ENCODE results near the gene DGCR6L. TPM values are rescaled to one million over a fixed set of nuclear protein-coding genes. Genes with fewer than 3 reads are reported as not detected.

Gene DGCR6L
- total RNA-seq, 4 donors from 2014 or later, result 27.7 to 52.3 (median 36.9) TPM

- WGBS, 2 donors (ENCODE audit: low coverage in 1 of 2), result 71 to 73% methylated on average over 5 of the region's 5 CpGs
- H3K4me3 ChIP-seq, result no peak overlapping the region
- no peak for DNase-seq
- H3K9me3 ChIP-seq, result no peaks in the 10 kb centered on the region
- no peaks in the 10 kb centered on the region for H3K36me3 ChIP-seq
- no peaks in the 10 kb centered on the region for H3K4me1 ChIP-seq
- no peaks in the 10 kb centered on the region for H3K27me3 ChIP-seq
- in situ Hi-C loops (cut with MboI; ENCODE audit: low pct_ligation_motif_present in 1 of 4, low pct_unique_long_range_greater_than_20kb in 1 of 4, low sequenced_read_pairs in 3 of 4) (loop anchor here in 3 of 4 donors (5.0 to 10.0 kb wide), 2 partner anchors 135 to 137 kb away; partner anchors contain the start of gene CCDC188 (in 2 of the 3)), intact Hi-C loops (cut with DNase I; ENCODE audit: low total_unique reads) (no loop called here)
- TF ChIP-seq CTCF (IDR thresholded peaks at IDR 0.05) (no peak), POLR2AphosphoS5 (IDR thresholded peaks at IDR 0.05) (no peak), EP300 (IDR thresholded peaks at IDR 0.05; ENCODE audit: low read depth) (no peak), POLR2A (IDR thresholded peaks at IDR 0.05) (no peak)
- H3K27ac ChIP-seq, result no peak overlapping the region
Measured at GRCh38 chr22:20292108-20292507, 27.8 kb downstream of the DGCR6L start.

DNA sequence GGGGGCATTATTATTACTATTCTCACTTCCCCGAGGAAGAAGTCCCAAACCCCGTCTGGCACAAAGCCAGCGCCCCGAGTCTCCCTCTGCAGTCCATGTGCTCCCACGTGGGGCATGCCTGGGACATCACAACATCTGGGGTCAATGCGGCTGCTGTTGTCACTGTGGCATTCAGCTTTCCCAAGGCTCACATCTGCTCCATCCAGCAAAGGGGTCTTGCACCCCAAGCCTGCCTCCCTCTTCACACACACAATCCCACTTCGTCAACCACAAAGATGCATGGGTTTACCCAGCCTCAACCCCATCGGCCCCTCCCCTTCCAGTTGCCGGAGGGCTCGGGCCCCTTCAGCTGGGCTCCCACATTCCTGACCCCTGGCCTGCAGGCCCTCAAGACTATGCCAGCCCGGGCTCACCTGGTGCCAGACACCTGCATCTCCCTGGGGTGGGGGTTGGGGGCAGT lies 28.2 kb downstream of the DGCR6L start:
- no peaks in the 10 kb centered on the region for H3K27me3 ChIP-seq

DNA sequence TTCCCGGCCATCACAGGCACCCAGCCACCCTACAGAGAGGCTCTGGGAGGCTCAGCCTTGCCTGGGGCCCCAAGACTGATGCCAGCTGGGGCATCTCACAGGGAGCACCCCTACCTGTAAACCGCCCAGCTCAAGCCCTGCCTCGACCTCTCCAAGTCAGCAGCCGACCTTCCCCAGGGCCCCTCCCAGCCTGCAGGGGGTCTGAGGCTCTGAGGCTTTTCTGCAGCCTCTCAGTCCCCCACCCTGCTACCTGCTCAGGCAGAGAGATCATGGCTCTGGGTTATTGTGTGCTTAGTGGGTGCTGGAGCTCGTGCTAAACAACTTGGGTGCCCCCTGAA lies 28.6 kb downstream of the DGCR6L start:
- Histone ChIP-seq H3K4me3 (no peak overlapping the region), H3K4me1 (no peaks in the 10 kb centered on the region), H3K27ac (no peak overlapping the region), H3K9me3 (no peaks in the 10 kb centered on the region), H3K36me3 (no peaks in the 10 kb centered on the region), H3K27me3 (no peaks in the 10 kb centered on the region)
- WGBS, 2 donors (ENCODE audit: low coverage in 1 of 2), result 26% methylated on average over 3 of the region's 5 CpGs; no CpG with 5 or more reads in 1 of the 2 donors
- TF ChIP-seq EP300 (IDR thresholded peaks at IDR 0.05; ENCODE audit: low read depth) (no peak), CTCF (IDR thresholded peaks at IDR 0.05) (no peak), POLR2A (IDR thresholded peaks at IDR 0.05) (no peak), POLR2AphosphoS5 (IDR thresholded peaks at IDR 0.05) (no peak)
- in situ Hi-C loops (cut with MboI; ENCODE audit: low pct_ligation_motif_present in 1 of 4, low pct_unique_long_range_greater_than_20kb in 1 of 4, low sequenced_read_pairs in 3 of 4) (loop anchor here in 3 of 4 donors (5.0 to 10.0 kb wide), 2 partner anchors 134 to 136 kb away; partner anchors contain the start of gene CCDC188 (in 2 of the 3)), intact Hi-C loops (cut with DNase I; ENCODE audit: low total_unique reads) (no loop called here)
- DNase-seq, result no peak

More for the DNA sequence above, 28.2 kb downstream of the DGCR6L start:
- Histone ChIP-seq H3K36me3 (no peaks in the 10 kb centered on the region), H3K4me1 (no peaks in the 10 kb centered on the region), H3K4me3 (no peak overlapping the region), H3K27ac (no peak overlapping the region), H3K9me3 (no peaks in the 10 kb centered on the region)
- TF ChIP-seq POLR2AphosphoS5 (IDR thresholded peaks at IDR 0.05), result no peak
- in situ Hi-C loops (cut with MboI; ENCODE audit: low pct_ligation_motif_present in 1 of 4, low pct_unique_long_range_greater_than_20kb in 1 of 4, low sequenced_read_pairs in 3 of 4) (loop anchor here in 3 of 4 donors (5.0 to 10.0 kb wide), 2 partner anchors 134 to 137 kb away; partner anchors contain the start of gene CCDC188 (in 2 of the 3)), intact Hi-C loops (cut with DNase I; ENCODE audit: low total_unique reads) (no loop called here)
- no peak for DNase-seq
- 63% methylated on average over 11 of the region's 11 CpGs; no CpG with 5 or more reads in 1 of the 2 donors for WGBS, 2 donors (ENCODE audit: low coverage in 1 of 2)

DNA sequence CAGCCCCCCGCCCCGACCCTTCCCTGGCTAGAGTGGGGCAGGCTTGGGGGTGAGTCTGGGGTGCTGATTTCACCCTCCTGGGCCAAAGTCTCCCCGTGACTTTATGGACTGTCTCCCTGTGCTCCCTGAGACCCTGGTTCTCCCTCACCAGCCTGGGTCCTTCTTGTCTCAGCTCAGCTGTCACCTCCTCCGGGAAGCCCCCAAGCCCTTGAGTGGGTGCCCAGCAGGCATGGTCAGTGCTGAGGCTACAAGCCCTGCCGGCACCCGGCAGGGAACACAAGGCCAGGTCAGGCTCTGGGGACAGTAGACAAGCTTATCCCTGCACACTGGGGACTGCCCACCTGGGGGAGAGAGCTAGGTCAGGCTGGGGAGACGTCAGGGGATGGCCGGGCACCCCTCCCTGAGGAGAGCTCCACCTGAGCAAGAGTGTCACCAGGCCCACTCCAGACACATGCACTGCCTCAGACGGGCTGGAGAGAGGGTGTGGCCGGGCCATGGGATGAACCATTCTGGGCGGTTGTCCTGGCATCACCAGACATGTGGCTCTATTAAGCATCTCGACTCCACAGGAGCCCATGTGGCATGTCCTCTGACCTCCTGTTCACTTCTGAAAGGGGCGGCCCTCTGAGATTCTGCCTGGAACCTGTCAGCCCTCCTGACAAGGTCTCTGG lies 29.1 kb downstream of the DGCR6L start:
- 73% methylated on average over 12 of the region's 13 CpGs; no CpG with 5 or more reads in 1 of the 2 donors for WGBS, 2 donors (ENCODE audit: low coverage in 1 of 2)
- TF ChIP-seq POLR2A (IDR thresholded peaks at IDR 0.05), result no peak
- TF ChIP-seq POLR2AphosphoS5 (IDR thresholded peaks at IDR 0.05), result no peak
- TF ChIP-seq CTCF (IDR thresholded peaks at IDR 0.05), result no peak
- TF ChIP-seq EP300 (IDR thresholded peaks at IDR 0.05; ENCODE audit: low read depth), result no peak
- Histone ChIP-seq H3K27ac (no peak overlapping the region), H3K36me3 (no peaks in the 10 kb centered on the region), H3K27me3 (no peaks in the 10 kb centered on the region), H3K4me1 (no peaks in the 10 kb centered on the region), H3K4me3 (no peak overlapping the region), H3K9me3 (no peaks in the 10 kb centered on the region)
- intact Hi-C loops (cut with DNase I; ENCODE audit: low total_unique reads), result no loop called here
- no peak for DNase-seq
- in situ Hi-C loops (cut with MboI; ENCODE audit: low pct_ligation_motif_present in 1 of 4, low pct_unique_long_range_greater_than_20kb in 1 of 4, low sequenced_read_pairs in 3 of 4), result loop anchor here in 3 of 4 donors (5.0 to 10.0 kb wide), 2 partner anchors 133 to 136 kb away; partner anchors contain the start of gene CCDC188 (in 2 of the 3)

All from transverse colon (tissue), 4 donors.